Osteocyte (in vitro differentiated cells): ENCODE results near the gene IGFBP6. TPM values are rescaled to one million over a fixed set of nuclear protein-coding genes. Genes with fewer than 3 reads are reported as not detected.

Experiments used
- DNase-seq: peaks from one replicate; pipeline ENCODE4 v3.0.0; 2021; ENCODE audit warnings: mixed read lengths; ENCODE audit not compliant: unreplicated experiment; ENCODE audit errors: extremely low spot score
- H3K27ac Mint-ChIP-seq: one replicate; pipeline ENCODE4 v1.8.0; 2021; ENCODE audit warnings: mild to moderate bottlenecking, mixed read lengths; ENCODE audit not compliant: unreplicated experiment
- H3K27me3 Mint-ChIP-seq: one replicate; pipeline ENCODE4 v1.8.0; 2021; ENCODE audit warnings: mixed read lengths; ENCODE audit not compliant: unreplicated experiment
- H3K36me3 Mint-ChIP-seq: one replicate; pipeline ENCODE4 v1.8.0; 2021; ENCODE audit warnings: mixed read lengths; ENCODE audit not compliant: unreplicated experiment
- H3K4me1 Mint-ChIP-seq: one replicate; pipeline ENCODE4 v1.8.0; 2021; ENCODE audit warnings: mixed read lengths; ENCODE audit not compliant: unreplicated experiment
- H3K4me3 Mint-ChIP-seq: one replicate; pipeline ENCODE4 v1.8.0; 2021; ENCODE audit warnings: mild to moderate bottlenecking, moderate library complexity, mixed read lengths; ENCODE audit not compliant: unreplicated experiment
- H3K9me3 Mint-ChIP-seq: one replicate; pipeline ENCODE4 v1.8.0; 2021; ENCODE audit warnings: mixed read lengths; ENCODE audit not compliant: unreplicated experiment
- total RNA-seq: library from RNA; stranded (reverse); gene quantifications from 2 replicates; pipeline ENCODE4 v1.2.1, GENCODE V29; 2021
- TF ChIP-seq, protein P1 (sequence below): fragments of 200-600 bp; sonication (generic); IDR thresholded peaks from 2 replicates; pipeline ENCODE4 v1.5.0; 2021; ENCODE audit warnings: antibody characterized with exemption, mild to moderate bottlenecking, moderate library complexity

The IGFBP6 gene
- total RNA-seq, 1 donor from 2014 or later = 18.8 TPM

DNA sequence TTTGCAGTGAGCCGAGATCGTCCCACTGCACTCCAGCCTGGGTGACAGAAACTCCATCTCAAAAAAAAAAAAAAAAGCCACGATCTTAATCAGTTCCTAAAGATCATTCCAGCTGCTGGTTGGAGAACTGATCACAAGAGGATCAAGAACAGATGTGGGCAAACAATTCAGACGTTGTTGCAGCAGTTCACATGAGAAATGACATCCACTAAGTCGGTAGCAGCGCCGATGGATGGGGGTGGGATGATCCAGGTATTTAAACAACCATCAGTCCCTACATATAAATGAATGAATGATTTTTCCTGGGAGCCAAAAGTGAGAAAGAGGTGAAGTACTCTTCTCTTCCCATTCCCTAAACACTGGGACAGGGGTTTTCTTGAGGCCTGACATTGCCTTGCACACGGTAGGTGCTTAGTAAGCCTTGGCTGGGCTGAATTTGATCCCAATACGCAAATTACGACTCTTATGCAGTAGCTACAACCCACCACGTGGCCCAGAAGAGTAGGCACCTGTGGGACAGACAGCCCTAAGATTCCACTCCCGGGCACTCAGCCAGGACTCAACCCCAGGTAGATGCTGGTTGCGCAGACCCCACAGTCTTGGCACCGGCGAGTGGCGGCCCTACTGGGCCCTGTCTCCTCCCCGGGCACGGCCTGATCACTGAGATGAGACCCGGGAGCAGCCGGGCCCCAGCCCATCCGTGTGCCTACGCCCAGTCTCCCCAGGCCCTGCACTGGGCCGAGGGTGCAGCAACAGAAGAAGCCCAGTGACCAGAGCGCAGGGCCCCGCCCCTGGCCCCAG lies 18.8 kb upstream of the IGFBP6 start:
- Mint-ChIP-seq H3K4me1 (peaks cover 26% of the 10 kb centered on the region), H3K27ac (peak overlapping the region; percentile 97), H3K27me3 (no peaks in the 10 kb centered on the region), H3K9me3 (no peaks in the 10 kb centered on the region), H3K36me3 (peaks cover 22% of the 10 kb centered on the region), H3K4me3 (peak overlapping the region; percentile 88)
- TF ChIP-seq, protein P1, sequence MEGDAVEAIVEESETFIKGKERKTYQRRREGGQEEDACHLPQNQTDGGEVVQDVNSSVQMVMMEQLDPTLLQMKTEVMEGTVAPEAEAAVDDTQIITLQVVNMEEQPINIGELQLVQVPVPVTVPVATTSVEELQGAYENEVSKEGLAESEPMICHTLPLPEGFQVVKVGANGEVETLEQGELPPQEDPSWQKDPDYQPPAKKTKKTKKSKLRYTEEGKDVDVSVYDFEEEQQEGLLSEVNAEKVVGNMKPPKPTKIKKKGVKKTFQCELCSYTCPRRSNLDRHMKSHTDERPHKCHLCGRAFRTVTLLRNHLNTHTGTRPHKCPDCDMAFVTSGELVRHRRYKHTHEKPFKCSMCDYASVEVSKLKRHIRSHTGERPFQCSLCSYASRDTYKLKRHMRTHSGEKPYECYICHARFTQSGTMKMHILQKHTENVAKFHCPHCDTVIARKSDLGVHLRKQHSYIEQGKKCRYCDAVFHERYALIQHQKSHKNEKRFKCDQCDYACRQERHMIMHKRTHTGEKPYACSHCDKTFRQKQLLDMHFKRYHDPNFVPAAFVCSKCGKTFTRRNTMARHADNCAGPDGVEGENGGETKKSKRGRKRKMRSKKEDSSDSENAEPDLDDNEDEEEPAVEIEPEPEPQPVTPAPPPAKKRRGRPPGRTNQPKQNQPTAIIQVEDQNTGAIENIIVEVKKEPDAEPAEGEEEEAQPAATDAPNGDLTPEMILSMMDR = no peak
- DNase-seq = no peak

DNA sequence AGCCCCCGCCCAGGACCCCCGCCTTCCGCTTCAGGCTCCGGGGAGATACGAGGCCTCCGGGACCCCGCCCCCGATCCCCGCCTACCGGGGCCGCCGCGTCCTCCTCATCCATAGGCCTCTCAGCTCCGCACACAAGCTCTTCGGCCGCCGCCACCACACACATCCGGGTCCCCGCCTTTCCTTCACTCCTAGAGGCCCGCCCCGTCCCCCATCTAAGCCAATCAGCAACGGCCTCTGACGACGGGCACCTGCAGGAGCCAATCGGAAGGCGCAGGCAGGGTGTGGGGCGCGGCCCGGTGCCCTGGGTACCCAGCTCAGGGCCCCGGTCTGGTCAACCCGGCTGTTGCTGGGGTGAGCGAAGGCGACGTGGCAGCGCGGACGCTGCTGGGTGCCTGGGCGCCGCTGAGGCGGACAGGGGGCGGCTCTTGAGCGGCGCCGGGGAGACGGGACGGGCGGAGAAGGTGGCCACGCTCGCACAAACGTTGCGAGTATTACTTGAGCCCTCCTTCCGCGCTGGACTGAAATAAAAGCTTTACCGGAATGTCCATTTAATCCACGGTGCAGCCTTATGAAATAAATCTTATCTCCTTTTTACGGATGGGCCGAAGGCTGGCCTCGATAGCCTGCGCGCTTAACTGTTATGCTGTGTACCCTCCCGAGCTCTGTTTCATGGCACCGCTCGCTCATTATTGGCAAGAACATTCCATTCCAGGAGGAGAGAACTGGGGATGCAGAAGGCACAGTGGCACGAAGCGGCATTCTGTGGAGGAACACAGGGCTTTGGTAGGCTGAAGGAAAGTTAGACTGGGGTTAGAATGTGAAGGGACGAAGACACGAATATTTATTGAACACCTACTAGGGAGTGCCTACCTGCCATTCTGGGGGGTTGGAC lies 18.0 kb upstream of the IGFBP6 start, which contains the start of gene SPRYD3:
SPRYD3 (minus strand) TSS at position 165 of the 892 bp plus-strand sequence; CDS start at position 108, 57 bp downstream.
- Mint-ChIP-seq H3K4me1 (peaks cover 26% of the 10 kb centered on the region), H3K4me3 (peak within 1 kb of the TSS; percentile 88), H3K36me3 (peaks cover 16% of the 10 kb centered on the region), H3K9me3 (no peaks in the 10 kb centered on the region), H3K27me3 (no peaks in the 10 kb centered on the region), H3K27ac (peak within 1 kb of the TSS; percentile 97)
- TF ChIP-seq, protein P1 = no peak
- DNase-seq = peak; percentile 99

DNA sequence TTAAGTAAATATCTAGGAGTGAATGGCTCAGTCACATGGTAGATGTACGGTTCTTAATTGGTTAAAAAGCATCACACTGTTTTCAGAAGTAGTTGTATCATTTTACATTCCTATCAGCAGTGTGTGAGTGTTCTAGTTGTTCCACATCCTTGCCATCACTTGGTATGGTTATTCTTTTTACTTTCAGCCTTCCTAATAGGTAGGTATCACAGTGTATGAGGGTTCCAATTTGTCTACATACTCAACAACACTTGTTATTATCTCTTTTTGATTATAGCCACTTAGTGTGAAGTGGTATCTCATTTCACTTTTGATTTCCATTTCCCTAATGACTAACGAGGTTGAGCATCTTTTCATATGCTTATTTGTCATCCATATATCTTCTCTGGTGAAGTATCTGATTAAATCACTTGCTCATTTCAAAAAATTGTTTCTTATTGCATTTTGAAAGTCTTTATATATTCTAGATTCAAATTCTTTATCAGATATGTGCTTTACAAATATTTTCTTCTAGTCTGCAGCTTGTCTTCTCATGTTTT lies 14.8 kb upstream of the IGFBP6 start:
- H3K27ac Mint-ChIP-seq = no peak overlapping the region
- no peak for DNase-seq
- TF ChIP-seq, protein P1 = no peak
- H3K36me3 Mint-ChIP-seq = no peaks in the 10 kb centered on the region
- peaks cover 4% of the 10 kb centered on the region for H3K27me3 Mint-ChIP-seq
- H3K4me1 Mint-ChIP-seq = peaks cover 32% of the 10 kb centered on the region
- H3K4me3 Mint-ChIP-seq = no peak overlapping the region
- no peaks in the 10 kb centered on the region for H3K9me3 Mint-ChIP-seq

DNA sequence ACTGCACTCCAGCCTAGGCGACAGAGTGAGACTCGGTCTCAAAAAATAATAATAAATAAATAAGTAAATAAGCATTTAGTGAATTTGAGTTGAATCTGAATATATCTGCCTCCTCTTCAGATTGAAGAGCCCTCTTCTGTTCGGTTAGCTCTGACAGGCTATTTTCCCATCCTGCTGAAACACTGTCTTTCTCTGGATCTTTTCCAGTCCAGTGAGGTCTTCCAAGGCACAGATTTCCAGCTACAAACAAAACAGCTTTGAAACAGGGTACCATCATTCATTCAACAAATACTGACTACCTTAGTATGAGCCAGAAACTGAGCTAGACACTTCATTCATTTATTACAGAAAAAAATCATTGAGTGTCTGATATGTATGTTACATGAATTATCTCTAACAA lies 11.1 kb upstream of the IGFBP6 start:
- H3K4me1 Mint-ChIP-seq = peaks cover 14% of the 10 kb centered on the region
- no peak for DNase-seq
- H3K27ac Mint-ChIP-seq = no peak overlapping the region
- H3K36me3 Mint-ChIP-seq = peaks cover 1% of the 10 kb centered on the region
- H3K9me3 Mint-ChIP-seq = no peaks in the 10 kb centered on the region
- H3K27me3 Mint-ChIP-seq = peaks cover 7% of the 10 kb centered on the region
- H3K4me3 Mint-ChIP-seq = no peak overlapping the region
- TF ChIP-seq, protein P1 = no peak
